ENCODE data around the gene FNIP1.
"Not testable (repeated sequence)": the region's sequence is repeated elsewhere in the genome, so short reads cannot be mapped to it uniquely, and the experiment has no call there.

FNIP1 gene

GRCh38 chr5:131796793-131797693, at the start of gene FNIP1:
FNIP1 (minus strand) TSS chr5:131797017; CDS start chr5:131796921, 96 bp downstream.
- DNase-seq: peak; percentile 97

- no peak for DNase-seq
Measured at GRCh38 chr5:131846536-131846935, 49.7 kb upstream of the FNIP1 start.

- no peak for DNase-seq
Measured at GRCh38 chr5:131845828-131846227, 49.0 kb upstream of the FNIP1 start.

- not testable (repeated sequence) for DNase-seq
Measured at GRCh38 chr5:131842971-131843370, 46.2 kb upstream of the FNIP1 start.

- DNase-seq: not testable (repeated sequence)
Measured at GRCh38 chr5:131832702-131833101, 35.9 kb upstream of the FNIP1 start.

- peak; percentile 48 for DNase-seq
Measured at GRCh38 chr5:131825404-131826013, 28.7 kb upstream of the FNIP1 start.

GRCh38 chr5:131824631-131825030, 27.8 kb upstream of the FNIP1 start:
- DNase-seq: no peak

- DNase-seq: no peak
Measured at GRCh38 chr5:131821221-131821620, 24.4 kb upstream of the FNIP1 start.

GRCh38 chr5:131818001-131818724, 21.3 kb upstream of the FNIP1 start:
- no peak for DNase-seq

GRCh38 chr5:131814990-131815389, 18.2 kb upstream of the FNIP1 start:
- DNase-seq: no peak

- peak; percentile 27 for DNase-seq
Measured at GRCh38 chr5:131812371-131813160, 15.7 kb upstream of the FNIP1 start.

- DNase-seq: peak; percentile 49
Measured at GRCh38 chr5:131810510-131811249, 13.9 kb upstream of the FNIP1 start.

- DNase-seq: peak; percentile 17
Measured at GRCh38 chr5:131795879-131796792, 681 bp downstream of the FNIP1 start.

- DNase-seq: peak; percentile 37
Measured at GRCh38 chr5:131795228-131795627, 1.6 kb downstream of the FNIP1 start.

- peak; percentile 27 for DNase-seq
Measured at GRCh38 chr5:131794586-131794985, 2.2 kb downstream of the FNIP1 start.

GRCh38 chr5:131792896-131793295, 3.9 kb downstream of the FNIP1 start:
- DNase-seq: no peak

GRCh38 chr5:131791866-131792265, 5.0 kb downstream of the FNIP1 start:
- DNase-seq: no peak

- DNase-seq: no peak
Measured at GRCh38 chr5:131790550-131790949, 6.3 kb downstream of the FNIP1 start.

GRCh38 chr5:131789765-131790164, 7.1 kb downstream of the FNIP1 start:
- DNase-seq: no peak

GRCh38 chr5:131787736-131788135, 9.1 kb downstream of the FNIP1 start:
- DNase-seq: no peak

All from MV-4-11 (cell line).